ENCODE data around the gene KCNQ1OT1.

The KCNQ1OT1 gene

DNA sequence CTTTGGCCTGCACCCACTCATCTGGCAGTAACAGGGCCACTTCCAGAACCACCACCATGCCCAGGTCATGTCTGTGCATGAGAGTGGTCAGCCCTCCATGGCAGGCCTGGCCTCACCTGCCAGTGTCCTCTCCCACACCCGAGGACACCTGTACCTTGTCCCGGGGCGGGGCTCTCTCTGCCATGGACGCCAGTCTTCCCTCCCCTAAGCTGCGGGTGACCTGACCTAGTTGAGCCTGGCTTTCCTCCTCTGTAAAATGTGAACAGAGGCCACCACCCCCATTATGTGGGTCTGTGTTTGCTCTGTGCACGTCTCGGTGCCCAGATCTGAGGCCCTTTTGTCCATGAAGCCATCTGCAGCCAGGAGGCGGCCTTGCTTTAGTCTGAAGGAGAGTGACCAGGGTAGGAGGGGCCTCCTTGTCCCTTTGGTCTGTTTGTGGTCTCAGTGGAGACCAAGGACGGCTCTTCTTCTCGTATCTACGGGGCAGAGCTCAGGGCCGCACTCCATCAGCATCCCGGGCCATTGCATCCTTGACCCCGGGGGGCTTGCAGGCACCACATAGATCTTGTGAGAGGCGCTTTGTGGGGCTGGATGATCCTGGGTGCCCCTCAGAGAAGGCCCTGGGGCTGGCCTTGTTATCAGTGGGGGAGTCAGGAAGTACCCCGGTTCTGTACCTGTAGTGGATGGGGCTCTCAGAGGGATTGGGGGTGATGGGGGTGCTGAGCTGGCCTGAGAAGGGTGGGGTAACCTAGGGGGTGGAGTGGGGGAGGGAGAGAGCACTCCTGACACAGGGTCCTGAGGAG lies 133.4 kb downstream of the KCNQ1OT1 start:
- DNase-seq = no peak

DNA sequence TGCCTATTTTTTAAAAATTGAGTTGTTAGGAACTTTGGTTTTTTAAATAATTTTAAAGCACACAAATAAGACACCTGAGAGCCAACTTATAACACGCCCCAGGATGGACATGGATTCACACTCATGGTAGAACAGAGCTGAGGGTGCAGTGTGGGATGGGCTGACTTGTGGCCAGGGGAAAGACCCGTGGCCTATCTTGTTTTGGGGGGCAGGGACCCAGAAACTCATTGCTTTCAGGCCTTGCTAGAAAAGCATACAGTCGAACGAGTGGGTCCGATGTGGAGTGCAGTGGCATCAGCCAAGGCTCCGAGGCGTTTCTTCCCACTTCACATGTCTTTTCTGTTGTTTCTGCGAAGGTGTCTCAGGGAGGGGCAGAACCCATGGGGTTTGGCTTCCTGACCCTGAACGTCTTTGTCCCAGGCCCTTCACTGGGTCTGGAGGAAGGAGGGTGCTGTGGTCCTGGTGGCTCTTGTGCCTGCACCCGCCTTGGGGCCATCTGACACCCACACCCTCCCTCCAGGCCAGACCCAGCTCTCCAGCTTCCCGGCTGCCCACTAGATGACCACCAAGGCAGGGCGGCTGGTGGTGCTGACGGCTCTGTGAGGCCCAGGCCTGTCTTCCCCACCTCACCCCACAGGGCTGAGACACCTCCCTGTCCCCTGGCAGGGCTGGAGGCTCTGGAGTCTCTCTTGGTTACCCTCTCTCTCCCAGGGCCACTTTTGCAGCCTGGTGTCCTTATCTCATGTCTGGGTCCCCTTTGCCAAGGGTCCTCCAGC lies 134.2 kb downstream of the KCNQ1OT1 start:
- no peak for DNase-seq

DNA sequence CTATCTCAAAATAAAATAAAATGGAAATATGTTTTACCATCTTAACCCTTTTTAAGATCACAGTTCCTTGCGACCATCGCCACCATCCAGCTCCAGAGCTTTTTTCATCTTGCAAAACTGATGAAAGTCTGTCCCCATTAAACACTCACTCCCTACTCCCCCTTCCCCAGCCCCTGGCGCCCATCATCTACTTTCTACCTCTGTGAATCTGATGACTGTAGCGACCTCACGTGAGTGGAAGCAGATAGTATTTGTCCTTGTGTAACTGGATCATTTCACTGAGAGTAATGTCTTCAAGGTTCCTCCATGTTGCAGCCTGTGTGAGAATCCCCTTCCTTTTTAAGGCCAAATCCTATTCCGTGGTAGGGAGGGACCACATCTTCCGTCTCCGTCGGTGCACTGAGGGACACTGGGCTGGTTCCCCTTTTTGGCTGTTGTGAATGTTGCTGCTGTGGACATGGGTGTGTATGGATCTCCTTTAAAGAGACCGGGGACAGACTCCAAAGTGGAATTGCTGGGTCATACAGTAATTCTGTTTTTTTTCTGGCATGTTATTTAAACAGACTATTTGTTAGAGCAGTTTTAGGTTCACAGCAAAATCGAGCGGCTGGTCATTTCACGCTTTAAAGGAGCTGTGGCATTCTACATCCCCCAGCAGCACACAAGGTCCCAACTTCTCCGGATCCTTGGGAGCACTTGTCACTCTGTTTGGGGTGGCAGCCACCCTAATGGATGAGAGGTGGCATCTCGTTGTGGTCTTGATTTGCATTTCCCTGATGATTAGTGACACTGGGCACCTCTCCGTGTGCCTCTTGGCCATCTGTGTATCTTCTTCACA lies 135.0 kb downstream of the KCNQ1OT1 start:
- DNase-seq = no peak

DNA sequence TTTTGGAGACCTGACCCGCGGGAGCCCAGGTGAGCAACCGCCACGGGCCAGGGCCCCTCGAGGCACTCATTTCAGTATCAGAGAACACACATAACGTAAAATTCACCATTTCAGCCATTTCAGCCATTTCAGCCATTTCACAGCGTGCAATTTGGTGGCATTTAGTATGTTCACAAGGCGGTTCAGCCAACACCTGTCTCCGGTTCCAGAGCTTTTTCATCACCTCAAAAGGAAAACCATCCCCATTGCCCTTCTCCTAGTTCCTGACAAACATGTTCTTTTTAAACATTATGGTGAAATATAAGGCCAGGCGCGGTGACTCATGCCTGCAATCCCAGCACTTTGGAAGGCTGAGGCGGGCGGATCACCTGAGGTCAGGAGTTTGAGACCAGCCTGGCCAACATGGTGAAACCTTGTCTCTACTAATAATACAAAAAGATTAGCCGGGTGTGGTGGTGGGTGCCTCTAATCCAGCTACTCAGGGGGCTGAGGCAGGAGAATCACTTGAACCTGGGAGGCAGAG lies 135.7 kb downstream of the KCNQ1OT1 start:
- no peak for DNase-seq

GRCh38 chr11:2563213-2564007 lies 136.4 kb downstream of the KCNQ1OT1 start:
- DNase-seq = no peak

- no peak for DNase-seq
These were observed 136.9 kb downstream of the KCNQ1OT1 start for GRCh38 chr11:2562890-2563212.

DNA sequence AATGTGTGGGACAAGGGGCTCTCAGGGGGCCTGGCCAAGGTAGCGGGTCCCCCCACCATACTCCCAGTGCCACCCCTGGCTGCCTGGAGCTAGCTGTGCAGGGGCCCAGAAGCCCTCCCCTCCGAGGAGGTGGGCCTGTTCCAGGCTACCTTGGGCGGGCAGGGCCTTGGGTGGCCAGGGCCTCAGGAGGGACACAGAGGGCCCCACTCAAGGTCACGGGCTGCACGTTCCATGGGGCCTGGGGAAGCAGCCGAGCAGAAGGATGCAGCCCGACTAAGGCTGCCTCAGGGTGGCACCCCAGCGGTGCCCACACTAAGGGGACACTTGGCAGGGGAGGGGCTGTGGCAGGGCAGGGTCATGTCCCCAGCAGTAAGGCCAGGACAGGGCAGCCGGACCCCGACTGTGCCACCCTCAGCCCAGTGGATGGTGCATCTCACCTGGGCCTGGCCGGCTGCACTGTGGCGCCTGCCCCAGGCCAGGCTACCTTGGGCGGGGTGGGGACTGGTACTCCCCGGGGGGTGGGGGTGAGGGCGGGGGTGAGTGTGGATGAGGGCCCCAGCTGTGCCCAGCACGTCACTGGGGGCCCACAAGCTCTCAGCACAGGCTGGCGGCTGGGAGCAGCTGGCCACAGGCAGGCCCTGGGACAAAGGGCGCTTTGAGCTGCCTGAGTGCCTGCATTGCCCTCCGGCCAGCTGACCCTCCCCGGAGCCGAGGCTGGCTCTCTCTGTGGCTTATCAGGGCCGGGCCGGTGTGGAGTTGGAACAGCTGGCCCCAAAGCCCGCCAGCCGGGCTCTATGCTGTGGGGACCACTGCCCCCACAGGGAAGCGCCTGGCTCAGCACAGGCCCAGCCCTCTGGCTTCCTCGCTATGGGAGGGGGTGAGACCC lies 137.9 kb downstream of the KCNQ1OT1 start:
- DNase-seq = no peak

DNA sequence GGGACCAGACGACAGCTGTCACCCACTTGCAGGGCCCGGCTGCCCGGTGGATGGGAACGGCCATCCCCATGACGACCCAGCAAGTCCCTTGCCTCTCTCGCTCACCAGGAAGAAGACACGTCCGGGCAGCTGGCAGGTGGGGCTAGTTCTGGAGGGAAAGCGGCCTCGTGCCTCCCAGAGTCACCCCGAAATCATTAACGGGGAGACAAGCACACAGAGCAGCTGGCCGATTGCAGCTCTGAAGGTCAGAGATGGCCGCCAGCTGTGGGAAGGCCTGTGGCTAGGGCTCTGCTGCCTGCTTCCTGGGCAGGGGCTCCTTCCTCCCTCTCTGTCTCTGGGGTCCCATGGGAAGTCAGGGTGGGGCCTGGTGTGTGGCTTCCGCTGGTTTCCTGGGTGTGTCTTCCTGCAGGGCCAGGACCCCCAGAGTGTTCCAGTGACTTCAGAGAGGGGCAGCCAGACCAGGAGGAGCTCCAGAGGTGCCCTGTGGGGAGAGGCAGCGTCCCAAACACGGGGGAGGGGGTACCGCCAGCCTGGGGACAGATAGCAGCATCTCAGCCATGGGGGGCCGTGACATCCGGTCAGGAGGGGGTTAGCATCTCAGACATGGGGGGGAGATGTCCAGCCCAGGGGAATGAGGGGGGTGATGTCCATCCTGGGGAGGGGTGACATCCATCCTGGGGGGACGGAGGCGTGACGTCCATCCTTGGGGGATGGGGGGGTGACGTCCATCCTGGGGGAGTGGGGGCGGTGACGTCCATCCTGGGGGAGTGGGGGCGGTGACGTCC lies 140.1 kb downstream of the KCNQ1OT1 start:
- no peak for DNase-seq

GRCh38 chr11:2558861-2559526 lies 140.8 kb downstream of the KCNQ1OT1 start:
- no peak for DNase-seq

DNA sequence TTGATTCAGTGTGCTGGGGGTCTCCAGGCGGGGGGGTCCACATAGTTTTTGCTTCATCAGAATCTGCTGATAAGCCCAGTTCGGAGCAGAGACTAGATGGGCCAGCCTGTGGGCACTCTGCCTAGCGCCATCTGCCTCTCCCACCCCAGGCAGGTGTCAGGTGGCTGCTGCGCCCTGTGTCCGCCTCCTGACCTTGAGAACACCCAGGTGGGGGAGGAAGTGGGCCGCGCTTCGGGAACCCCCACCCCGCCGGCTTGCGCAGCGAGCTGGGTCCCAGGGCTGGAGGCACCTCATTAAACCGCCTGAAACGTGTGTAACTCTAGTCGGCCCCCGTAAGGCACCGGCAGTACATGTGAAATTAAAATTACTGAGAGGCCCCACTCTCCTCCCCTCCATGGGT lies 141.4 kb downstream of the KCNQ1OT1 start:
- DNase-seq = no peak

Data from NCI-H526 (cell line).